ENCODE measurements around the gene ARL13B.
"Not testable (repeated sequence)": the region's sequence is repeated elsewhere in the genome, so short reads cannot be mapped to it uniquely, and the experiment has no call there.

Gene ARL13B

GRCh38 chr3:93979850-93980676 lies at the start of gene ARL13B:
Gene ARL13B (plus strand): TSS chr3:93980155. CDS start chr3:93980424, 269 bp downstream.
- peak; percentile 80 to 88 for DNase-seq (ENCODE audit: low read depth in 1 of 2, low spot score in 1 of 2)

- no peak for DNase-seq (ENCODE audit: low read depth in 1 of 2, low spot score in 1 of 2)
These were observed 48.2 kb upstream of the ARL13B start for GRCh38 chr3:93931597-93932229.

- DNase-seq (ENCODE audit: low read depth in 1 of 2, low spot score in 1 of 2): no peak
These were observed 45.4 kb upstream of the ARL13B start for GRCh38 chr3:93934366-93935046.

GRCh38 chr3:93936549-93936948 lies 43.4 kb upstream of the ARL13B start:
- no peak for DNase-seq (ENCODE audit: low read depth in 1 of 2, low spot score in 1 of 2)

GRCh38 chr3:93937485-93937884 lies 42.5 kb upstream of the ARL13B start:
- not testable (repeated sequence) for DNase-seq (ENCODE audit: low read depth in 1 of 2, low spot score in 1 of 2)

GRCh38 chr3:93949958-93950357 lies 30.0 kb upstream of the ARL13B start:
- DNase-seq (ENCODE audit: low read depth in 1 of 2, low spot score in 1 of 2): not testable (repeated sequence)

- no peak for DNase-seq (ENCODE audit: low read depth in 1 of 2, low spot score in 1 of 2)
These were observed 18.9 kb upstream of the ARL13B start for GRCh38 chr3:93961026-93961425.

GRCh38 chr3:93961489-93961888 lies 18.5 kb upstream of the ARL13B start:
- DNase-seq (ENCODE audit: low read depth in 1 of 2, low spot score in 1 of 2): no peak

- no peak for DNase-seq (ENCODE audit: low read depth in 1 of 2, low spot score in 1 of 2)
These were observed 17.2 kb upstream of the ARL13B start for GRCh38 chr3:93962798-93963197.

- DNase-seq (ENCODE audit: low read depth in 1 of 2, low spot score in 1 of 2): not testable (repeated sequence)
These were observed 14.8 kb upstream of the ARL13B start for GRCh38 chr3:93965106-93965505.

- no peak for DNase-seq (ENCODE audit: low read depth in 1 of 2, low spot score in 1 of 2)
These were observed 10.5 kb upstream of the ARL13B start for GRCh38 chr3:93969443-93969842.

- no peak for DNase-seq (ENCODE audit: low read depth in 1 of 2, low spot score in 1 of 2)
These were observed 10.0 kb upstream of the ARL13B start for GRCh38 chr3:93969997-93970396.

GRCh38 chr3:93973131-93974126 lies 6.5 kb upstream of the ARL13B start, which contains the start of gene PROS1:
Gene PROS1 (minus strand): TSS chr3:93973896. CDS start chr3:93973749, 147 bp downstream.
- peak in 1 of 2 donors; percentile 13 for DNase-seq (ENCODE audit: low read depth in 1 of 2, low spot score in 1 of 2)

GRCh38 chr3:93981649-93982048 lies 1.7 kb downstream of the ARL13B start:
- no peak for DNase-seq (ENCODE audit: low read depth in 1 of 2, low spot score in 1 of 2)

- no peak for DNase-seq (ENCODE audit: low read depth in 1 of 2, low spot score in 1 of 2)
These were observed 3.5 kb downstream of the ARL13B start for GRCh38 chr3:93983408-93983807.

- DNase-seq (ENCODE audit: low read depth in 1 of 2, low spot score in 1 of 2): no peak
These were observed 4.7 kb downstream of the ARL13B start for GRCh38 chr3:93984618-93985017.

- DNase-seq (ENCODE audit: low read depth in 1 of 2, low spot score in 1 of 2): no peak
These were observed 8.3 kb downstream of the ARL13B start for GRCh38 chr3:93988283-93988682.

GRCh38 chr3:93988764-93989163 lies 8.8 kb downstream of the ARL13B start:
- DNase-seq (ENCODE audit: low read depth in 1 of 2, low spot score in 1 of 2): no peak

- no peak for DNase-seq (ENCODE audit: low read depth in 1 of 2, low spot score in 1 of 2)
These were observed 9.3 kb downstream of the ARL13B start for GRCh38 chr3:93989241-93989640.

GRCh38 chr3:93991631-93992030 lies 11.7 kb downstream of the ARL13B start:
- no peak for DNase-seq (ENCODE audit: low read depth in 1 of 2, low spot score in 1 of 2)

GRCh38 chr3:93992207-93992606 lies 12.3 kb downstream of the ARL13B start:
- no peak for DNase-seq (ENCODE audit: low read depth in 1 of 2, low spot score in 1 of 2)

Measured in activated T-helper 1 cell treated with anti-CD3 and anti-CD28 coated beads, Interleukin-2, amount 50 U/mL, for 16 hours (primary cell).